HL-60 (cell line): ENCODE measurements around the gene RAC2.
A peak's percentile ranks its signal among the peaks of the same experiment; 100 is the strongest.

ENCODE experiments used
- DNase-seq, 2 experiments: peaks; one replicate each; pipeline ENCODE4 v3.0.0-alpha.2; 2010 to 2020; ENCODE audit warnings: low read depth in 1 of 2, low spot score in 1 of 2
- H3K27ac ChIP-seq: fragments of 250-450 bp; sonication (Bioruptor Pico); replicated peaks from 2 replicates; pipeline ENCODE4 v1.5.1; 2020; ENCODE audit warnings: mild to moderate bottlenecking, moderate library complexity
- H3K27me3 ChIP-seq: fragments of 250-450 bp; sonication (Bioruptor Pico); 2 replicates; pipeline ENCODE4 v1.5.1; 2021; ENCODE audit warnings: mild to moderate bottlenecking, moderate library complexity; ENCODE audit not compliant: insufficient read depth, poor library complexity, severe bottlenecking
- H3K4me3 ChIP-seq: replicated peaks from 2 replicates; pipeline ENCODE4 v1.5.1; 2011; ENCODE audit warnings: mild to moderate bottlenecking, control low read depth, low read length; ENCODE audit not compliant: insufficient read depth
- GABPA ChIP-seq: IDR thresholded peaks from 2 replicates; pipeline ENCODE4 v1.6.1; 2012; ENCODE audit warnings: low read depth
- POLR2AphosphoS5 ChIP-seq: IDR thresholded peaks from 2 replicates; pipeline ENCODE4 v1.6.1; 2012; ENCODE audit warnings: low read depth
- SPI1 ChIP-seq: IDR thresholded peaks from 2 replicates; pipeline ENCODE4 v1.6.1; 2012; ENCODE audit warnings: low read depth, mild to moderate bottlenecking, borderline replicate concordance
- TF ChIP-seq, protein P1 (sequence below): IDR thresholded peaks from 2 replicates; pipeline ENCODE4 v1.6.1; 2012; ENCODE audit warnings: low read depth; ENCODE audit not compliant: insufficient replicate concordance
- TF ChIP-seq, protein P2 (sequence below): IDR thresholded peaks from one replicate; pipeline ENCODE4 v1.5.1; 2011; ENCODE audit warnings: low read length, control low read depth, inconsistent platforms; ENCODE audit not compliant: insufficient read depth

RAC2 gene

DNA sequence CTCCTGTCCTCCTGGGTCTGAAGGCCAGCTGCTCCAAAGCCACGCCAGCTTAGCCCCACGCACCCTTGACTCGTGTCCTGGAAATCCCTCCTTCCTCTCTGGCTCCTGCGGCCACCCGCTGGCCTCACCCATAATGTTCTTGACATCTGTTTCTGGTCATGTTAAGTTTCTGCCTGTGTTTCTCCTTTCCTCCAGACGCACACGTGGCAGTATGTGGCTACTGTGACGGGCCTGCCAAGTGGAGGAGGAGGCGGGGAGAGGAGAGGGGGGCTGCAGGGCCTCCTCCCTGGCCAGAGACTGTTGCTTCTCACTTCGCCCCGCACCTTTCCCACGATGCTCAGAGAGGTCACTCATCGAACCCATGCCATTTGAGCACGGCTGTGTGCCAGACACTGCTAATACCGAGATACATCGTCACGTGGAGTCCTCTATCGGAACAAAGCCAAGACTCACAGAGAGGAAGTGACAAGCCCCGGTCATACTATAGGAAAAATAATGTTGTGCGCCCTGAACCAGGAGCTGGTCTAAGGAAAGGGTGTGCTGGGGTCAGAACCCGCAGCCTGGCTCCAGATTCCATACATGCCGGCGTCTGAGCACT lies 67.5 kb downstream of the RAC2 start:
- Histone ChIP-seq H3K27me3 (no peaks in the 10 kb centered on the region), H3K4me3 (no peak overlapping the region), H3K27ac (peak overlapping the region; percentile 73)
- DNase-seq, result peak; percentile 68 to 82
- TF ChIP-seq, protein P1, sequence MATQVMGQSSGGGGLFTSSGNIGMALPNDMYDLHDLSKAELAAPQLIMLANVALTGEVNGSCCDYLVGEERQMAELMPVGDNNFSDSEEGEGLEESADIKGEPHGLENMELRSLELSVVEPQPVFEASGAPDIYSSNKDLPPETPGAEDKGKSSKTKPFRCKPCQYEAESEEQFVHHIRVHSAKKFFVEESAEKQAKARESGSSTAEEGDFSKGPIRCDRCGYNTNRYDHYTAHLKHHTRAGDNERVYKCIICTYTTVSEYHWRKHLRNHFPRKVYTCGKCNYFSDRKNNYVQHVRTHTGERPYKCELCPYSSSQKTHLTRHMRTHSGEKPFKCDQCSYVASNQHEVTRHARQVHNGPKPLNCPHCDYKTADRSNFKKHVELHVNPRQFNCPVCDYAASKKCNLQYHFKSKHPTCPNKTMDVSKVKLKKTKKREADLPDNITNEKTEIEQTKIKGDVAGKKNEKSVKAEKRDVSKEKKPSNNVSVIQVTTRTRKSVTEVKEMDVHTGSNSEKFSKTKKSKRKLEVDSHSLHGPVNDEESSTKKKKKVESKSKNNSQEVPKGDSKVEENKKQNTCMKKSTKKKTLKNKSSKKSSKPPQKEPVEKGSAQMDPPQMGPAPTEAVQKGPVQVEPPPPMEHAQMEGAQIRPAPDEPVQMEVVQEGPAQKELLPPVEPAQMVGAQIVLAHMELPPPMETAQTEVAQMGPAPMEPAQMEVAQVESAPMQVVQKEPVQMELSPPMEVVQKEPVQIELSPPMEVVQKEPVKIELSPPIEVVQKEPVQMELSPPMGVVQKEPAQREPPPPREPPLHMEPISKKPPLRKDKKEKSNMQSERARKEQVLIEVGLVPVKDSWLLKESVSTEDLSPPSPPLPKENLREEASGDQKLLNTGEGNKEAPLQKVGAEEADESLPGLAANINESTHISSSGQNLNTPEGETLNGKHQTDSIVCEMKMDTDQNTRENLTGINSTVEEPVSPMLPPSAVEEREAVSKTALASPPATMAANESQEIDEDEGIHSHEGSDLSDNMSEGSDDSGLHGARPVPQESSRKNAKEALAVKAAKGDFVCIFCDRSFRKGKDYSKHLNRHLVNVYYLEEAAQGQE, result no peak
- TF ChIP-seq, protein P2, sequence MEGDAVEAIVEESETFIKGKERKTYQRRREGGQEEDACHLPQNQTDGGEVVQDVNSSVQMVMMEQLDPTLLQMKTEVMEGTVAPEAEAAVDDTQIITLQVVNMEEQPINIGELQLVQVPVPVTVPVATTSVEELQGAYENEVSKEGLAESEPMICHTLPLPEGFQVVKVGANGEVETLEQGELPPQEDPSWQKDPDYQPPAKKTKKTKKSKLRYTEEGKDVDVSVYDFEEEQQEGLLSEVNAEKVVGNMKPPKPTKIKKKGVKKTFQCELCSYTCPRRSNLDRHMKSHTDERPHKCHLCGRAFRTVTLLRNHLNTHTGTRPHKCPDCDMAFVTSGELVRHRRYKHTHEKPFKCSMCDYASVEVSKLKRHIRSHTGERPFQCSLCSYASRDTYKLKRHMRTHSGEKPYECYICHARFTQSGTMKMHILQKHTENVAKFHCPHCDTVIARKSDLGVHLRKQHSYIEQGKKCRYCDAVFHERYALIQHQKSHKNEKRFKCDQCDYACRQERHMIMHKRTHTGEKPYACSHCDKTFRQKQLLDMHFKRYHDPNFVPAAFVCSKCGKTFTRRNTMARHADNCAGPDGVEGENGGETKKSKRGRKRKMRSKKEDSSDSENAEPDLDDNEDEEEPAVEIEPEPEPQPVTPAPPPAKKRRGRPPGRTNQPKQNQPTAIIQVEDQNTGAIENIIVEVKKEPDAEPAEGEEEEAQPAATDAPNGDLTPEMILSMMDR, result no peak
- TF ChIP-seq SPI1, result peak; percentile 97
- TF ChIP-seq GABPA, result no peak
- TF ChIP-seq POLR2AphosphoS5, result peak; percentile 79

DNA sequence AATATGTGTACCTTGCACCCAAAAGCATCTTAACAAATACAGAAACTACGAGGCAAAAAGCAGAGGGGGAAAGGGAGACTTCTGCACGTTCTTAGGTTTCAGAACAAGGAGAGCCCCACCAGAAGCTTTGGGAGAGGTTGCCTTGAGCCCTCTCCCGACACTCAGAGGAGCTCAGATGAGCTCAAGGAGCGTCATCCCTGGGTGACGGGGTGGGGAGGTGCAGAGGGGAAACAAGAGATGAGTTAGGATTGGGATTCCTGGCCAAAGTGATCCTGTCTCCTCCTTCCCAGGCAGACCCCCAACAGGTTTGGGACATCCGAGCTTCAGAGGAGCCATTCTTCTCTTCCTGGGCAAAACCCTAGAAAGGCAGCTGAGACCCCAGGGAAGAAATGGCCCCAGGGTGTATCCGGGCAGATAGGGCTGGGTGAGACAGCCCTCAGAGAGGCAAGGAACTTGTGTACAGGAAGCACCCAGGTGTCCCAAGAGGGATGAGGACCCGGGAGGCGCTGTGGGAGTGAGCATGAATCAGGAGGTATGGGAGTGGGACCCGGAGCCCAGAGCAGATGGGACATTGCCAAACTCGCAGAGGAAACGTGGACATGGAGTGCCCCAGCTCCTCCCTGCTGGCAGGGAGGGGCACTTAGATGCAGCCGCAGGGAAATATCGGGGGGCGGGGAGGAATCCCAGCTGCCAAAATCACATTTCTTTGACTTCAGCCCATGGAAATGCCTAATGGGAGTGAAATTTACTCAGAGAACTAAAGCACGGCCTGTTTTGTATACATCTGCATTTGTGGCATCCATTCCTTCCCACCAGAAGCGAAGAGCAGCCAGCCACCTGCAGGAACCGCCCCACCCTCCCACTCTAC lies 68.4 kb downstream of the RAC2 start:
- Histone ChIP-seq H3K27ac (peak overlapping the region; percentile 73; the same call in 1 of the 2 replicates), H3K4me3 (no peak overlapping the region), H3K27me3 (no peaks in the 10 kb centered on the region)
- TF ChIP-seq GABPA, result no peak
- TF ChIP-seq POLR2AphosphoS5, result no peak
- TF ChIP-seq, protein P2, result no peak
- TF ChIP-seq, protein P1, result no peak
- no peak for TF ChIP-seq SPI1
- no peak for DNase-seq
